GM18526 (cell line): ENCODE data around the gene TRPM3.

ENCODE experiments used
- POLR2A ChIP-seq: IDR thresholded peaks from 3 replicates; pipeline ENCODE4 v1.6.1; 2011; ENCODE audit not compliant: insufficient read length; ENCODE audit errors: extremely low read depth

Gene TRPM3

DNA sequence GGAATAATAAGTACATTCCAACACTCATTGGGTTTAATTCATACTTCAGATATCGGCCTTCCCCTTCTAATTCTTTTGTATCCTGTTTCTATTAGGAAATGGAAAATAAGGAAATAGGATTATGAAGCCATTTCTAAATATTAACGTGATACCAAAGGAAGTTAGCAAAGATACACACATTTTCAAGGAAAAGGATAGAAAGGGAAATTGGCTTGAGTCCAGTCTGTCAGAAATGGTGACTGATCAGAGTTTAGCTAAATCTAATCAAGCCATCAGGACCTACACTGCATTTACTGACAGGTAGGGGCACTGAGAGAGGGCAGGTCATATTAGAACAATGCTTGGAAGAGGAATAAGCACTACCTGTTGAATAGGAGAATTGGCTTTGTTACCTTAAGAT lies 3.1 kb downstream of the TRPM3 start:
- no peak for TF ChIP-seq POLR2A

DNA sequence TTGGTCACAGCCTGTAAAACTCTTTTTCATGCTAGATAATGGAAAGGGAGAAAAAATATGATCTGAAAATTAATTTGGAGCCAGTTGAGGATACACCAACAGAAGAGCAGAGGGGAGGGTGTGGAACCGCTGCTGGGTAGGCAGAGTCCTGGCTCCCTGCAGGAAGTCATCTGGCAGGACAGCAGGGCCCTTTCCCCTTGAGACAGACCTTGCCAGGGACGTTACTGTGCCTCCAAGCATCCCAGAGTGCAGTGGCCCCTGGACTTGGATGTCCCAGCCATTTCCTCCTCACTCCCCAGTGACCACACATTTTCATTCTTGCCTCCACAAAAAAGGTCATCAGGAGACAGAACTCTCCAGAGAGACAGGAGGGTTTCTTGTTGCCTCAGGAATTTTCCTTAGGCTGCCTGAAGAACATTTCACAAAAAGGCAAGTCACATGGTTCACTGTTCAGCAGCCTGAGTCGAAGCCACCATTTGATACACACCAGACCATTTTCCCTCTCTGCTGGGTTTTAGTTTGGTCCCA lies 5.9 kb downstream of the TRPM3 start:
- no peak for TF ChIP-seq POLR2A

DNA sequence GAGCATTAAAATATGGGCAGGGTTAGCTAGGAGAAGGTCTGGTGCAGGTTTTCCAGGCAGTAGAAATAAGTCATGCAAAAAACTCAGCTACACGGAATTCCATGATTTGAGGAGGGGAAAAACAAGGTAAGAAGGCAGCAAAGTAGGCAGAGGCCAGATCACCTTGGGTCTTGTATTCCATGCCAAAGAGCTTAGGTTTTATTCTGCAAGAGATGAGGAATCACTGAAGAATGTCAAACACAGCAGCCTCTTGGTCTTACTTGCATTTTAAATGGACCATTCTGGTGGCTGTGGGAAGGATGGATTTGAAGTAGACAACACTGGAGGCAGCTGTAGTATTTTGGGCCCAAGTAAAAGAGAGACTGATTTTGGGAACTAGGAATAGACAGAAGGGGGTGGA lies 8.6 kb downstream of the TRPM3 start:
- no peak for TF ChIP-seq POLR2A

DNA sequence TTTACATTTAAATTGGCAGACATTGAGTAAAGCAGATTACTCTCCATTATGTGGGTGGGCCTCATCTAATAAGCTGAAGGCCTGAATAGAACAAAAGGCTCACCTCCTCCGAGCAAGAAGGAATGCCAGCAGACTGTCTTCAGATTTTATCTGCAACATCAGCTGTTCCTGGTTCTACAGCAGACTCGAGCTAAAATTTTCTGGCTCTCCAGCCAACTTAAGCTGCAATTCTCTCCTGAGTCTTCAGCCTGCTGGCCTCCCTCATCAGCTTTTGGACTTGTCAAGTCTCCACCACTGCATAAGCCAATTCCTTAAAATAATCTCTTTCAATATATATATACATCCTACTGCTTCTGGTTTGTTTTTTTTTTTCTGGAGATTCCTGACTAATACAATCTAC lies 12.5 kb downstream of the TRPM3 start:
- TF ChIP-seq POLR2A: no peak

DNA sequence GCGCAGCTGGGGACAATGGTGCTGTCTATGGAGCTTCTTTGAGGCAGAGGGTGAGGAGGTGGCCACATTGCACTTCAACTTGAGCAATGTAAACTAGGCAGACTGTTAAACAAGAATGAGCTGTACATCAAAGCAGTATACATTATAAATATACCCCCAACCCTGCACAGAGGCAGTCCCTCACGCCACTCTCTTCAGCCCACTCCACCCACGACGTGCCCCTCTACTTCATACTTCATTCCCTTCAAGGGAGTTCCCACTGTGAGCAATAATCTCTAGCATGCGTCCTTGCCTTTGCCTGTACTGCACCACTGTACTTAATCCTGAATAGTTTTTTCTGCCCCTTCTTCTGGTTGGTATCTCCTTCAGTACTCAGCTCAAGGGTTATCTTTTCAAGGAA lies 14.4 kb downstream of the TRPM3 start:
- no peak for TF ChIP-seq POLR2A

DNA sequence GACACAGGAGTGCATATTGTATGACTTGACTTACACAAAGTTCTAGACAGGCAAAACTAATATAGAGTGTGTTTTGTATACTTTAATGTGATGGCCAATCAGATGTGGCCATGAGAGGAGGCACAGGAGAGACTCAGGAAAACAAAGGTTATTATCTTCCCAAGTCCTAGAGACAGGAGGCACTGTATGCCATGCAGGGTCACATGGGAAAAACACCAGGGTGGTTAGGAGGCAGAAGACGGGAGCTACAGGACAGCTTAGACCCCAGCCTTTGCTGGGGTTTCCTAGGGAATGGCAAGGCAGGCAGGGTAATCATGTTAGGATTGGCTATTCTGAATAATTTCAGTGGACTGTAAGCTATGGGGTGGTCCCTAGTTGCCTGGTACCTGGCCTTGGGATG lies 16.2 kb downstream of the TRPM3 start:
- TF ChIP-seq POLR2A: no peak

DNA sequence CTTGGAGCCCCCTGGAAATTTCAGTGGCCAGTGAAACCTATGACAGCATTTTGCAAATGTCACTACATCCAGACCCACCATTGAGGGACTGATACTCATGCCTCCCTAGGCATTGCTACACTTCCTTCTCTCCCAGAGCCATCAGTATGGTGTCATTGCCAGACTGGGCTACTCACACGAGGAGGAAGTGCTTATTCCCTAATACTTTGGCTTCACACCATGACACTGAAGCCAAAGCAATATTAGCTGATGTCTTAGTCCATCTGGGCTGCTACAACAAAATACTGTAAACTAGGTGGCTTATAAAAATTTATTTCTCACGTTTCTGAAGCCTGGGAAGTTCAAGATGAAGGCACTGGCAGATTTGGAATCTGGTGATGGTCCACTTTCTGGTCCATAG lies 22.6 kb downstream of the TRPM3 start:
- no peak for TF ChIP-seq POLR2A

DNA sequence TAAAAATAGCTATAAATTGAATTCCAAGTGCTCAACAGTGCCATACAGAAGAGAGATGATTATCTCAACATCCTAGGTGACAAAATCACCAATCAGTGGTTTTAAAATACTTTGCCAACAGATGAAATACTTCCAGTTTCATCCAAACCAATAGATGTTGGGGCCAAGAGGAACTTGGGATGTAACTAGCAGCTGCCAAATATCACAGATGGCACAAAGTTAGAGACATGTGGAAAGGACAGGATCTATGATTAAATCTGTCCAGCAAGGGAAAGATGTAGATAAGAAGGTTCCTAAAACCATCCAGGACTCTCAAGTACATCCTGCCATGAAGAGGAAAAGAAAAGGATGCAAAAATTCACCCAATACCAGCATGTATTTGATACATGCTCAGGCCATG lies 23.8 kb downstream of the TRPM3 start:
- TF ChIP-seq POLR2A: no peak

DNA sequence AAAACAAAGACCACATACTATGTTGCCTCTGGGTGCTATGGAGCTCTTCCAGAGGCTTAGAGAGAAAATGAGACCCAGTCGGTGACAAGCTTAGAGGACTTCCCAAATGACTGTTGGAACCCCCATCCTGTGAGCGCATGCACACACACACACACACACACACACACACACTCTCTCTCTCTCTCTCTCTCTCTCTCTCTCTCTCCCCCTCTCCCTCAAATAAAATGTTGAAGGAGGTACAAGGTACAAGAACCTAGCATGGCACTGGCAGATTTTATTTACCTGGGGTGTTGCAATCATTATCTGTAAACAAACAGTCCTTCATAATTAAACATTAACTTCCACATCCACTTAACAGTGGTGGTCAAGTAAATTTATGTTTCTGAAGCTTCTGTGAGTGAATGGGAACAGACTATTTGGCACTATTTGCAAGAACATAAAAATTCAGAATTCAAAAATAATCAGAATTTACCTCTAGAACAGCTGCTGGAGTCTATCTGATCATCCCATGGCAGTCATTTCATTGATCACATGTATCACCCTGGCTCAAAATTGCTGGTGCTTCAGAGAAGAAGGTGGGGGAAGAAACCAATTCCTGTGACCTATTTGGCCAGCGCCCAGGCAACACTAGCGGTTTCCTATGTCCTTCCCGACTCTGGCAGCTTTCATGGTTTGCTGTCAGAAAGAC lies 24.9 kb downstream of the TRPM3 start:
- TF ChIP-seq POLR2A: no peak

DNA sequence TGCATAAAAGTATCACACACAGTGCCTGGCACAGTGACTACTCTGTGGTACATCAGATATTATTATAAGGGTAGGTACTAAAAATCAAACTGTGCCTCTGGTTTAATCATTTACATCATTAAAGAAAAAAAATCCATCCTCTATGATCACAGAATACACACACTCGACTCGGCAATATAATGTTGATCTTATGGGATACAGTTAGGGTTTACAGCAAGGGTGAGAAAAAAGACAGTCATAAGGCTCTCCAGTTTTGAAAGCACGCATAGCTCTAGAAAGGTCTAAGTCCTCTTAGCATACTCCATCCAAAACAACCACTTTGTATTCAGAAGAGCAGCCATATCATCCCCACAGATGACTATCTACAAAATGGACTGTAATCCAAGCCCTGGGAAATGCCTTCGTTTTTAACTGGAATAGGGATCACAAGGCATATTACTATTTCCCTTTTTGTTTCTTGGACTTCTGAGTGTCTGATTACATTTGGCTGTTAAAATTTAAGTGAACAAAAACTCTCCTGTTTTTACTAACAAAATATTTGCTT lies 26.6 kb downstream of the TRPM3 start:
- TF ChIP-seq POLR2A: no peak

DNA sequence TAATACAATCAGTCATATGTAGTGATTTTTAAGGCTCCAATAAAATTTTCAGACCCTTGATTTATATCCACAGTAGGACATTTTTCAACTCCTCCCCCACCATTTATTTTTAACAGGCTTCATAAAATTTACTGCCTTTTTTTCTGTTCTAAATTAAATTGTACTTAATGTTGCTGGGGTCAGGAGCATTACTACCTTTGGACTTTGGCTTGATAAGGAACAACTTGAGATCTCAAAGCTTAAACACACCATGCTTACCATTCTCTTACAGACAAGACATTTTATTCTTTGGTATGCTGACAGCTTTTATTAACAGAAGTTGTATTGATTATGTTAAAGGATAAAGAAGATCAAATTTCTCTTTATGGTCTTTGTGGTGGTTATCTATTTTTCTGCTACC lies 30.5 kb downstream of the TRPM3 start:
- TF ChIP-seq POLR2A: no peak

DNA sequence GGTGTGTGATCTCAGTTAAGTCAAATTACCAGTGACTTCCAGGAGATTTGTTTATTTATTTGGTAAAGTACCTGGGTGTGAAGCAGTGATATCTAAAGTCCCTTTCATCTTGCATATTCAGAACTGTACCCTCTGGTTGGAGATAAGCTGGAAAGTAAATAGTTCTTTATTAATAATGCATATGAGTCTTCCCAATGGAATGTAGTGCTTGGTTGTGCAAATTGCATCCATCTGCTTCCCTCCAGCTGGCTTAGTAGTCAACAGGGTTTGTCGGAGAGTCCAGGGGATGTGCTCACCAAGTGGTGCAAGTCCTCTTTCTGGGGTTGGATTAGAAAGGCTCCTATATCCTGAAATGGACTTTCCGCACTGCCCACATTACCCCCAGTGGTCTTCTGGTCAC lies 42.0 kb downstream of the TRPM3 start:
- TF ChIP-seq POLR2A: no peak

DNA sequence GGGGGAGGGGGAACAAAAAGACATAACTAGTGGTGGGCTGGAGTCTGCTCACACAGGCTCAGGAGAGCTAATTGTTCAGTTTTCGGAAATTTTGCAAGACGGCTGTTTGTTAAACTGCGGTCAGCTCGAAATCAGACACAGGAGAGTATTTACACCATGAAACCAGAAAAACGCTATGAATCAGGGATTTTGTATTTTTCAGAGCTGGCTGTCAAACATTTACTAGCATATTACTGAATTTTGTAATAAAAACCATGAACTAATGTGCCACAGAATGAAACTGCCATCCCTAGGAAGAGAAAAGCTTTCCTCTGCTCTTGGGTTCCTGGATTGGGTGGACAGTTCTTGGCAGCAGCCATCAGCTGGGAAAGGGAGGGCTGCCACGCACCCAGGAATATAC lies 45.3 kb downstream of the TRPM3 start:
- no peak for TF ChIP-seq POLR2A

DNA sequence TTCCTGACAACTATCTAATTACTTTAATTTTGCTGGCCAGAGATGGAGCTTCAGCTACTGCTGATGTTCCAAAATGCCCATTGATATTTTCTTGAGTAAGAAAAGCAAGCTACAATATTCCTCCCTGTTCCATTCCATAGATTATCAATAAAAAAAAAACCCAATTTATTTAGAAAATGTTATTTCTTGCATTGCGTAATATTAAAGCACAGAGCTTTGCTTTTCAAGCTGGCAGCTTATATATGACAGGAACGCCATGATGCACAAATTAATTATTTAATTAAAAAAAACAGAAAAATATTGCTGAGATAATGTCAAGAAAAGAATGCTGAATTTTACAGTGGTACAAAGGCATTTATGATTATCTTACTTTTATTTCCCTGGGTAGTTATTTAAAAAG lies 47.9 kb downstream of the TRPM3 start:
- no peak for TF ChIP-seq POLR2A

DNA sequence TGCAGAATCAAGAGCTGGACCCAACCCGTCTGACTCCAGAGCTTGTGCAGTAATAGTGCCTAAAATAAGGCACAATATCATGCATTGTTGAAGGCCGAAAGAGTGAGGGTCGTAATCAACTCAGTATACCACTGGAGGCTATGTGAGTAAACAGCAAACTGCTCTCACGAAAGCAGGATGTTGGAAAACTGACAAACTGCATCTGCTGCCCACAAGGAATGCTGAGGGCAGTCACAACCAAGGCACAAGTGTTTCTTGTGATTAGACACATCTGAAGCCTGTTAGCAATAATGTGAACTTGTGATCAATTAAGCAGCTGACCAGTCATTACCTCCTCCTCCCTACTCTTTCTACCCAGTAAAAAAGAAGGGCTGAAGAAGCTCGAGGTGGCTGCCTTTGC lies 48.8 kb downstream of the TRPM3 start:
- TF ChIP-seq POLR2A: no peak

DNA sequence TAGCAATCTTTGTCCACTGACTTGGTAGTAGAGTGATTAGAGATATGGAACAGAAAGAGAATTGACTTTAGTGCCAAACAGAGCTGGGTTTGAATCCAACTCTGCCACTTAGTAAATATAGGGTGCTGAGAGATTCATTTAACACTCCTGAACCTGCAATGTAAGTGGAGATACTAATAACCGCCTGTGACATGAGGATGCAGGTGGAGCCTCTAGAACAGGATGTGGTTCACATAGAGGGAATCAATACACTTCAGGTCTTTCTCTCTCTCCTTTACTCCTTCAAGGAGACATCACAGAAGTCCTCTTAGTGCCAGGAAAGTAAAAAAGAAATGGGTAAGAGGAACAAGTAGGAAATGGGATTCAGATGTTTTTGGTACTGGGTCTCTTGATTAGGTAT lies 49.8 kb downstream of the TRPM3 start:
- no peak for TF ChIP-seq POLR2A

DNA sequence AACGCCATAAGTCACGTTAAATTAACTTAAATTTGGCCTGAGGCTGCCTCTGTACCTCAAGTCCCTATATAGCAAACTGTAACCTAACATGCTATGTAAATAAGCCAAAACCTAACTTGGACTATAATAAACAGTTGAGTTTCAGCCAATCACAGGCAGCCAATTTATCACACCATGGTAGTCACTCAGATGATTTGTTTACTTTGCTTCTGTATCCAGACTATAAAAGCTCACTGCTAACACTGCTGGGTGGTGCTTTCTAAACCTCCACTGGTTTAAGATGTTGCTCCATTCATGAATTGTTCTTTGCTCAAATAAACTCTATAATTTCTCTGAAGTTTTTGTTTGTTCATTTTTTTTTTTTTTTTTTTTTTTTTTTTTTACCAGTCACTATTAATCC lies 62.8 kb downstream of the TRPM3 start:
- TF ChIP-seq POLR2A: no peak
